Mesendoderm (in vitro differentiated cells): ENCODE measurements around the gene VPS26C.

Source experiments
- DNase-seq: peaks from one replicate; pipeline ENCODE4 v3.0.0; 2013
- H2AK5ac ChIP-seq: 2 replicates; pipeline ENCODE4 v1.6.1; 2013; ENCODE audit warnings: low read length, inconsistent platforms
- H2BK120ac ChIP-seq: 2 replicates; pipeline ENCODE4 v1.6.1; 2013; ENCODE audit warnings: low read depth, mild to moderate bottlenecking, low read length, moderate library complexity, mixed read lengths
- H2BK15ac ChIP-seq: replicated peaks from 2 replicates; pipeline ENCODE4 v1.6.1; 2013; ENCODE audit warnings: low read depth, mild to moderate bottlenecking, moderate library complexity
- H2BK5ac ChIP-seq: 2 replicates; pipeline ENCODE4 v1.6.1; 2013; ENCODE audit warnings: low read length, inconsistent platforms
- H3K18ac ChIP-seq: 2 replicates; pipeline ENCODE4 v1.6.1; 2013; ENCODE audit warnings: mild to moderate bottlenecking, low read length, mixed read lengths
- H3K23ac ChIP-seq: one replicate; pipeline ENCODE4 v1.6.1; 2013; ENCODE audit warnings: low read length
- H3K27ac ChIP-seq: 2 replicates; pipeline ENCODE4 v1.5.1; 2013; ENCODE audit warnings: low read depth, mild to moderate bottlenecking, inconsistent platforms, low read length, moderate library complexity
- H3K27me3 ChIP-seq: 2 replicates; pipeline ENCODE4 v1.6.1; 2013; ENCODE audit warnings: low read length, control low read depth, mild to moderate bottlenecking, inconsistent platforms; ENCODE audit not compliant: insufficient read depth, poor library complexity
- H3K36me3 ChIP-seq: 2 replicates; pipeline ENCODE4 v1.6.1; 2013; ENCODE audit warnings: low read length, inconsistent platforms; ENCODE audit not compliant: control insufficient read depth, insufficient read depth
- H3K4ac ChIP-seq: one replicate; pipeline ENCODE4 v1.6.1; 2013; ENCODE audit warnings: low read depth, mild to moderate bottlenecking, low read length, moderate library complexity
- H3K4me1 ChIP-seq: 2 replicates; pipeline ENCODE4 v1.6.1; 2013; ENCODE audit warnings: low read depth, low read length, inconsistent platforms; ENCODE audit not compliant: control insufficient read depth
- H3K4me2 ChIP-seq: 2 replicates; pipeline ENCODE4 v1.6.1; 2013; ENCODE audit warnings: low read length
- H3K4me3 ChIP-seq: 2 replicates; pipeline ENCODE4 v1.5.1; 2013; ENCODE audit warnings: mild to moderate bottlenecking, low read length
- H3K56ac ChIP-seq: one replicate; pipeline ENCODE4 v1.6.1; 2013; ENCODE audit warnings: low read length
- H3K79me1 ChIP-seq: 2 replicates; pipeline ENCODE4 v1.6.1; 2013; ENCODE audit warnings: low read length, inconsistent platforms
- H3K79me2 ChIP-seq: 2 replicates; pipeline ENCODE4 v1.6.1; 2013; ENCODE audit warnings: mild to moderate bottlenecking, low read length; ENCODE audit not compliant: control insufficient read depth, insufficient read depth
- H3K9ac ChIP-seq: 2 replicates; pipeline ENCODE4 v1.6.1; 2013; ENCODE audit warnings: low read length, inconsistent platforms
- H4K5ac ChIP-seq: one replicate; pipeline ENCODE4 v1.6.1; 2013; ENCODE audit warnings: low read length
- H4K8ac ChIP-seq: one replicate; pipeline ENCODE4 v1.6.1; 2013; ENCODE audit warnings: low read depth, mild to moderate bottlenecking, control low read depth, low read length, moderate library complexity
- WGBS: extraction: QIAGEN DNeasy Blood & Tissue Kit; methylation state at CpG from one replicate; pipeline ENCODE4 v1.1.7; 2013; ENCODE audit warnings: low lambda C conversion rate, missing lambda C conversion rate; ENCODE audit not compliant: insufficient coverage; ENCODE audit errors: extremely low coverage; 5-methylcytosine and 5-hydroxymethylcytosine counted together

The VPS26C gene

GRCh38 chr21:37270576-37271365 is 3.6 kb upstream of the VPS26C start:
- Histone ChIP-seq H3K79me2 (peaks cover 8% of the 10 kb centered on the region), H3K36me3 (no peaks in the 10 kb centered on the region), H3K4ac (peak overlapping the region; percentile 46), H3K4me1 (no peaks in the 10 kb centered on the region), H3K18ac (no peak overlapping the region), H2BK15ac (no peak overlapping the region), H3K27ac (no peak overlapping the region), H3K23ac (no peak overlapping the region), H2BK120ac (no peak overlapping the region), H3K4me2 (no peak overlapping the region), H4K8ac (no peak overlapping the region), H4K5ac (no peak overlapping the region), H3K4me3 (no peak overlapping the region), H3K9ac (no peak overlapping the region), H3K79me1 (peaks cover 4% of the 10 kb centered on the region), H3K27me3 (no peaks in the 10 kb centered on the region), H2BK5ac (no peak overlapping the region), H2AK5ac (no peak overlapping the region), H3K56ac (no peak overlapping the region)
- WGBS: no CpG with 5 or more reads among the region's 8 CpGs
- peak; percentile 56 for DNase-seq

- no peak overlapping the region for H3K4me2 ChIP-seq
- no peaks in the 10 kb centered on the region for H3K4me1 ChIP-seq
- H2BK120ac ChIP-seq: no peak overlapping the region
- H3K23ac ChIP-seq: no peak overlapping the region
- no peak overlapping the region for H3K9ac ChIP-seq
- no peak overlapping the region for H3K4me3 ChIP-seq
- peaks cover 16% of the 10 kb centered on the region for H3K79me2 ChIP-seq
- H4K5ac ChIP-seq: no peak overlapping the region
- H2AK5ac ChIP-seq: no peak overlapping the region
- H3K27ac ChIP-seq: no peak overlapping the region
- H3K27me3 ChIP-seq: no peaks in the 10 kb centered on the region
- no CpG with 5 or more reads among the region's 11 CpGs for WGBS
- H3K79me1 ChIP-seq: peaks cover 6% of the 10 kb centered on the region
- H4K8ac ChIP-seq: no peak overlapping the region
- DNase-seq: no peak
- no peak overlapping the region for H2BK15ac ChIP-seq
- no peaks in the 10 kb centered on the region for H3K36me3 ChIP-seq
- H2BK5ac ChIP-seq: no peak overlapping the region
- no peak overlapping the region for H3K56ac ChIP-seq
- no peak overlapping the region for H3K4ac ChIP-seq
- no peak overlapping the region for H3K18ac ChIP-seq
Observed at GRCh38 chr21:37269481-37269880, 2.3 kb upstream of the VPS26C start.

- H3K27me3 ChIP-seq: no peaks in the 10 kb centered on the region
- H4K5ac ChIP-seq: no peak overlapping the region
- peak overlapping the region; percentile 84 for H3K56ac ChIP-seq
- peak overlapping the region; percentile 80 for H3K9ac ChIP-seq
- H3K79me1 ChIP-seq: peaks cover 12% of the 10 kb centered on the region
- H3K27ac ChIP-seq: peak overlapping the region; percentile 99
- H2BK15ac ChIP-seq: no peak overlapping the region
- no peaks in the 10 kb centered on the region for H3K4me1 ChIP-seq
- DNase-seq: no peak
- H2BK120ac ChIP-seq: no peak overlapping the region
- no CpG with 5 or more reads among the region's 7 CpGs for WGBS
- H3K4me3 ChIP-seq: peak overlapping the region; percentile 20
- H4K8ac ChIP-seq: no peak overlapping the region
- peak overlapping the region; percentile 89 for H3K4ac ChIP-seq
- peak overlapping the region; percentile 55 for H3K4me2 ChIP-seq
- H2AK5ac ChIP-seq: no peak overlapping the region
- peaks cover 26% of the 10 kb centered on the region for H3K79me2 ChIP-seq
- peak overlapping the region; percentile 75 for H3K18ac ChIP-seq
- H3K23ac ChIP-seq: no peak overlapping the region
- H2BK5ac ChIP-seq: no peak overlapping the region
- H3K36me3 ChIP-seq: no peaks in the 10 kb centered on the region
Observed at GRCh38 chr21:37268186-37268503, 1.0 kb upstream of the VPS26C start.

GRCh38 chr21:37266515-37267221 is 466 bp downstream of the VPS26C start:
- no peak overlapping the region for H2BK120ac ChIP-seq
- whole genome bisulfite sequencing: no CpG with 5 or more reads among the region's 39 CpGs

GRCh38 chr21:37264808-37265207 is 2.3 kb downstream of the VPS26C start:
- H3K18ac ChIP-seq: no peak overlapping the region
- H3K4ac ChIP-seq: no peak overlapping the region
- no peak overlapping the region for H3K4me3 ChIP-seq
- no peaks in the 10 kb centered on the region for H3K36me3 ChIP-seq
- peaks cover 12% of the 10 kb centered on the region for H3K79me1 ChIP-seq
- no peak overlapping the region for H3K9ac ChIP-seq
- H3K27me3 ChIP-seq: no peaks in the 10 kb centered on the region
- no peak overlapping the region for H2AK5ac ChIP-seq
- no peak overlapping the region for H2BK5ac ChIP-seq
- H2BK15ac ChIP-seq: no peak overlapping the region
- no peak overlapping the region for H3K27ac ChIP-seq
- no peak overlapping the region for H4K5ac ChIP-seq
- no peak for DNase-seq
- H4K8ac ChIP-seq: no peak overlapping the region
- no peak overlapping the region for H3K4me2 ChIP-seq
- peaks cover 29% of the 10 kb centered on the region for H3K79me2 ChIP-seq
- no peaks in the 10 kb centered on the region for H3K4me1 ChIP-seq
- no peak overlapping the region for H2BK120ac ChIP-seq
- no peak overlapping the region for H3K56ac ChIP-seq
- no CpG with 5 or more reads among the region's 4 CpGs for WGBS
- H3K23ac ChIP-seq: no peak overlapping the region

More at GRCh38 chr21:37266515-37267221, 466 bp downstream of the VPS26C start:
- no peak overlapping the region for H2BK15ac ChIP-seq
- no peak overlapping the region for H3K4ac ChIP-seq
- no peak overlapping the region for H2AK5ac ChIP-seq
- peak overlapping the region; percentile 78 for H3K9ac ChIP-seq
- H3K4me1 ChIP-seq: no peaks in the 10 kb centered on the region
- no peak overlapping the region for H4K5ac ChIP-seq
- H3K27ac ChIP-seq: peak overlapping the region; percentile 78
- no peak overlapping the region for H2BK5ac ChIP-seq
- H3K18ac ChIP-seq: peak overlapping the region; percentile 12
- no peaks in the 10 kb centered on the region for H3K27me3 ChIP-seq
- H3K4me3 ChIP-seq: peak overlapping the region; percentile 59
- peaks cover 28% of the 10 kb centered on the region for H3K79me2 ChIP-seq
- peaks cover 12% of the 10 kb centered on the region for H3K79me1 ChIP-seq
- H3K36me3 ChIP-seq: no peaks in the 10 kb centered on the region
- DNase-seq: peak; percentile 73
- peak overlapping the region; percentile 96 for H3K56ac ChIP-seq
- no peak overlapping the region for H4K8ac ChIP-seq
- peak overlapping the region; percentile 74 for H3K4me2 ChIP-seq
- no peak overlapping the region for H3K23ac ChIP-seq
